Type B pancreatic cell (in vitro differentiated cells): ENCODE results near the gene GDI2. TPM values are rescaled to one million over a fixed set of nuclear protein-coding genes. Genes with fewer than 3 reads are reported as not detected.

Source experiments
- DNase-seq: peaks from one replicate; pipeline ENCODE4 v3.0.0; 2021; ENCODE audit warnings: mixed read lengths; ENCODE audit not compliant: unreplicated experiment; ENCODE audit errors: extremely low spot score
- H3K27ac Mint-ChIP-seq: 2 replicates; pipeline ENCODE4 v1.8.0; 2021; ENCODE audit warnings: mild to moderate bottlenecking, mixed read lengths
- H3K27me3 Mint-ChIP-seq: 2 replicates; pipeline ENCODE4 v1.8.0; 2021; ENCODE audit warnings: mixed read lengths
- H3K36me3 Mint-ChIP-seq: 2 replicates; pipeline ENCODE4 v1.8.0; 2021; ENCODE audit warnings: mixed read lengths
- H3K4me1 Mint-ChIP-seq: one replicate; pipeline ENCODE4 v1.8.0; 2021; ENCODE audit warnings: mixed read lengths; ENCODE audit not compliant: unreplicated experiment
- H3K4me3 Mint-ChIP-seq: 2 replicates; pipeline ENCODE4 v1.8.0; 2021; ENCODE audit warnings: mild to moderate bottlenecking, mixed read lengths
- H3K9me3 Mint-ChIP-seq: 2 replicates; pipeline ENCODE4 v1.8.0; 2021; ENCODE audit warnings: mixed read lengths
- total RNA-seq: library from RNA; stranded (reverse); gene quantifications from 2 replicates; pipeline ENCODE4 v1.2.1, GENCODE V29; 2021; ENCODE audit warnings: low replicate concordance
- TF ChIP-seq, protein P1 (sequence below): fragments of 200-600 bp; sonication (generic); conservative IDR thresholded peaks from 2 replicates; pipeline ENCODE4 v1.5.0; 2021; ENCODE audit warnings: antibody characterized with exemption, mild to moderate bottlenecking

The GDI2 gene
- total RNA-seq, 1 donor from 2014 or later = 245 TPM

DNA sequence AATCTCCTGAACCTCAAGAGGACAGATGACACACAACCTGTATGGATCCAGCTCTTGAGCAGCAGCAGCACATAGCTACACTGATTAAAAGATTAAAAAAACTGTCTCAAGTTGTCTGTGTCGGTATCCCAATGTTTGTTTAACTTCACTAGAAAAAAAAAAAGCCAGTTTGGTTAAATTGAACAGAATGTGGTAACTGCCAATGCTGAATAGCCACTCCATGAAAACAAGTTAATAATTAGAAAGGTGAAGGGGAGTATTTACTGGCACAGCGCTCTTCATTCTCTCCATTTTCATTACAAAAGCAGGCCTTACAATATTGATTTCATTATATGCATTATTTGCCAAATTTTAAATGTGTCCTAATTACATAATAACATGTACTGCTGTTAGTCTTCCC lies 47.6 kb downstream of the GDI2 start:
- Mint-ChIP-seq H3K4me1 (no peaks in the 10 kb centered on the region), H3K27ac (no peak overlapping the region), H3K9me3 (no peaks in the 10 kb centered on the region), H3K27me3 (no peaks in the 10 kb centered on the region), H3K4me3 (no peak overlapping the region), H3K36me3 (peaks cover 50% of the 10 kb centered on the region)
- DNase-seq = no peak
- TF ChIP-seq, protein P1, sequence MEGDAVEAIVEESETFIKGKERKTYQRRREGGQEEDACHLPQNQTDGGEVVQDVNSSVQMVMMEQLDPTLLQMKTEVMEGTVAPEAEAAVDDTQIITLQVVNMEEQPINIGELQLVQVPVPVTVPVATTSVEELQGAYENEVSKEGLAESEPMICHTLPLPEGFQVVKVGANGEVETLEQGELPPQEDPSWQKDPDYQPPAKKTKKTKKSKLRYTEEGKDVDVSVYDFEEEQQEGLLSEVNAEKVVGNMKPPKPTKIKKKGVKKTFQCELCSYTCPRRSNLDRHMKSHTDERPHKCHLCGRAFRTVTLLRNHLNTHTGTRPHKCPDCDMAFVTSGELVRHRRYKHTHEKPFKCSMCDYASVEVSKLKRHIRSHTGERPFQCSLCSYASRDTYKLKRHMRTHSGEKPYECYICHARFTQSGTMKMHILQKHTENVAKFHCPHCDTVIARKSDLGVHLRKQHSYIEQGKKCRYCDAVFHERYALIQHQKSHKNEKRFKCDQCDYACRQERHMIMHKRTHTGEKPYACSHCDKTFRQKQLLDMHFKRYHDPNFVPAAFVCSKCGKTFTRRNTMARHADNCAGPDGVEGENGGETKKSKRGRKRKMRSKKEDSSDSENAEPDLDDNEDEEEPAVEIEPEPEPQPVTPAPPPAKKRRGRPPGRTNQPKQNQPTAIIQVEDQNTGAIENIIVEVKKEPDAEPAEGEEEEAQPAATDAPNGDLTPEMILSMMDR = no peak

DNA sequence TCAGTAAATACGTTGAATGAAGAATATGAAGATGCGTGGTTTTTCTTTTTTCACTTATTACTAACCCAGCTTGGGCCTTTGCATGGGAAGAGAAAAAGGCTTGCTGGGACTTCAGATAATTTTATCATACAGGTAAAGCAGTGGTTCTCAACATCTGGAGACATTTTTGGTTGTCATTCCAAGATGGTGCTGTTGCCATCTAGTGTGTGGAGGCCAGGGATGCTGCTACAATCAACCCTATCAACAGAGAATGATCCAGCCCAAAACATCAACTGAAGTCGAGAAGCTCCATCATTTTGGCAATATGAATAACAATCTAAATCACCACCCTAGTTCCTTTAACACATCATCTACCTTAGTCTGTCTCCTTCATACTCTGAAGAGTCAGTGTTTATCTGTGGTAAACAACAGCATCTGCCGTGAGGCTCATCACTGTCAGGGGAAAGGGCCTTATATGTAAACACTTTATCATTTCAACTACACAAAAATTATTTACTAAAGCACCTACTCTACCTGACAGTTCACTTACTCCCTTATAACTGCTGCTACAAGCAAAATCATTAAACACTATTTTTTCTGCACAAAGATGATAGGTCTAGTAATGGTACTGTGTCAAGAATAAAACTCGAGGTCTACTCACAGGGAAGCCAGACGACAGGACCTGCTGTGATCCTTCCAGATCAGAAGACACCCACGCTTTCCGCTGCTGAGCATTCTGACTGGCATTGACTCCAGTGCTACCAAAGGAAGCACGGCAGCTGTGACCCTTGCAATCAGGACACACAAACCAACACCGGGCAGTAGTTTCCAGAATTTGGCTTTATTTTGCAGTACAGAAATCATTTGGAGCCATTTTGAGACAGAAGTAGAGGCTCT lies 48.6 kb downstream of the GDI2 start:
- peak overlapping the region; percentile 18 for H3K27ac Mint-ChIP-seq
- H3K36me3 Mint-ChIP-seq = peaks cover 57% of the 10 kb centered on the region
- H3K27me3 Mint-ChIP-seq = no peaks in the 10 kb centered on the region
- DNase-seq = no peak
- no peaks in the 10 kb centered on the region for H3K9me3 Mint-ChIP-seq
- TF ChIP-seq, protein P1 = no peak
- no peak overlapping the region for H3K4me3 Mint-ChIP-seq
- no peaks in the 10 kb centered on the region for H3K4me1 Mint-ChIP-seq

DNA sequence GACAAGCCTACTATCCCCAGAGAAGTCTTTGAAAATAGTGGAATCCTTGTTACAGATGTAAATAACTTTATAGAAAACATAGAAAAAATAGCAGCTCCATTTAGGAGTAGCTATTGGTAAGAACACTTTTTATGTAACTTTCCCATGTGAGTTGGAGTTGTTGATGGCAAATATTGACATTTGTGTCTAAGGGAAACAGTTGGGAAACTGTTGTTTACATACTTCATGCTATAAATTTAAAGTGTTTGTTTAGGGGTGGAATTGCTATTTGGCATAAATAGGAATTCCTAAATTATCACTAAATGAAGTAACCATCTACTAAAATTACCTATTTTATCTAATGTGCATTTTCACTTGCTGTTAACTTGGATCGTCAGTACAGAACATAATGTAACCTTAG lies 50.7 kb downstream of the GDI2 start:
- no peak overlapping the region for H3K4me3 Mint-ChIP-seq
- no peaks in the 10 kb centered on the region for H3K27me3 Mint-ChIP-seq

DNA sequence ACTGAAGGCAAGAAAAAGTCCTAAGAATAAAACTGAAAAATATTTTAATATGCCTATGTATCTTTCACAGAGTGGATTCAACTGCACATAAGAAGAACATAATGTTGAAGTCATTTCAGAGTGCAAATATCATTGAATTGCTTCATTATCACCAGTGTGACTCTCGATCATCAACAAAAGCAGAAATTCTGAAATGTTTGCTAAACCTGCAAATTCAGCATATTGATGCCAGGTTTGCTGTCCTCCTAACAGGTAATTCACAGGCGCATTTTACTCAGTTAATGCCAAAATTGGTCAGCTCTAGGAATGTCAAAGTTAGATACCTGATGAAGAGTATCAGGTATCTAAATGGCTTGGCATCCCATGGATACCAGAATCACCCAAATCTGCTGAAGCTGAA lies 52.0 kb downstream of the GDI2 start:
- Mint-ChIP-seq H3K27me3 (no peaks in the 10 kb centered on the region), H3K27ac (no peak overlapping the region), H3K4me3 (no peak overlapping the region), H3K36me3 (peaks cover 53% of the 10 kb centered on the region), H3K9me3 (no peaks in the 10 kb centered on the region), H3K4me1 (no peaks in the 10 kb centered on the region)
- TF ChIP-seq, protein P1 = no peak
- no peak for DNase-seq

More for the DNA sequence above, 50.7 kb downstream of the GDI2 start:
- TF ChIP-seq, protein P1 = no peak
- no peak overlapping the region for H3K27ac Mint-ChIP-seq
- H3K4me1 Mint-ChIP-seq = no peaks in the 10 kb centered on the region
- no peak for DNase-seq
- H3K36me3 Mint-ChIP-seq = peaks cover 53% of the 10 kb centered on the region
- H3K9me3 Mint-ChIP-seq = no peaks in the 10 kb centered on the region

DNA sequence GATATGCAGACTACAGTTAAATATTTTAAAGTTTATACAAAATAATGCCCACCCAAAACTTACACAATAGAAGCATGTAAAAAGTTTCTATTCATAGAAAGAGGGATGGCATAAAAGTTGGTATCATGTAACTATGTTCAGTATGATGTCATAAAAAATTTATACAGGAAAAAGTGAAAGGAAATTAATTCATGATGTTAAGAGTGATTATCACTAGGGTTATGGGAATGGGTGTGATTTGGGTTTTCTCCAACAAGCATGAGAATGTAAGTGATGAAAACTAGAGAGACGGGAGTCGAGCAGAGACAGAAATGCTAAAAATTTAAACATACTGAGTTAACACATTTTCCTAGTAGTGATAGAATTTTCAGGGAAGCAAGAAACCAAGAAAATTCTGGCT lies 52.7 kb downstream of the GDI2 start:
- no peak for DNase-seq
- Mint-ChIP-seq H3K9me3 (no peaks in the 10 kb centered on the region), H3K27me3 (no peaks in the 10 kb centered on the region), H3K4me3 (no peak overlapping the region), H3K36me3 (peaks cover 46% of the 10 kb centered on the region), H3K27ac (no peak overlapping the region), H3K4me1 (no peaks in the 10 kb centered on the region)
- TF ChIP-seq, protein P1 = no peak
